HG02763 (cell line): ENCODE measurements around the gene CADPS.

ENCODE experiments used
- ATAC-seq: cut with Tn5 transposase; IDR thresholded peaks from one replicate; pipeline ENCODE4 v1.9.1; 2021; ENCODE audit warnings: mild to moderate bottlenecking, moderate library complexity; ENCODE audit not compliant: unreplicated experiment

Gene CADPS

DNA sequence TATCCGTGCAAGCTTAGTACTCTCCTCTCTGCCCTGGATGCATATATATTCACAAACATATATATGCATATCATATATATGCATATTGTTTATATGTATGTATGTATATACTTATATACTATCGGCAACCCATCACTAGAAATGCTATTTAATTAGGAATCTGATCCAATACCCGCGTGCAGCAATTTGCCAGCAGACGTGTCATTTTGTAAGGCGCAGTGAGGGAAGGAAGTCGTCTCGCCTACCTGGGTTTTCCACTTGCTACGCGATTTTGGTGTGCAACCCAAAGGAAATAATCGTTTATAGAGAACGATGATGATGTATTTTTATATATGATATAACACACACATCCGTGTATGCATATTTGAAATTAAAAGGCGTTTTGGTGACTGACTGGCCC is 496.3 kb downstream of the CADPS start:
- no peak for ATAC-seq

DNA sequence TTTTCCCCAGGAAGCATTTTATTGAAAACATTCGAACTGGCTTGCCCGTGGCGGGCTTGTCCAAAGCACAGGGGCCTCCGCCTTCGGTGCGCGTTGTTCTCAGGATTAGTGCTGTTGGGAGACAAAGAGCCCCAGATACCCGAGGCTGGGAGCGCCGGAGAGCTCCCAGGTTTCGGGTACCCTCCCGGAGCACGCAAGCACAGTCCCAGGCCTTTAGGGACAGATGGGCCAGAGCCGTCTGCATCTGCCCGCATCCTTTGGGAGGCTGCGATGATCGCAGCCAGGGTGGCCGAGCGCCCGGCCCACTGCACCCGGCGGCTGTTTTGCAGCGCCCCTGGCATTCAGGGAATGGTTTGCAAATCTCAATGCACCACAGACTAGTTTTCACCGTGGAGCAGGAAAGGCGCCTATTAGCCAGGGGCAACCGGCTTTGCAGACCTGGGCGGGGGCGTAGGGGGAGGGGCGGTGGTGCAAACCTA is 496.9 kb downstream of the CADPS start:
- no peak for ATAC-seq

DNA sequence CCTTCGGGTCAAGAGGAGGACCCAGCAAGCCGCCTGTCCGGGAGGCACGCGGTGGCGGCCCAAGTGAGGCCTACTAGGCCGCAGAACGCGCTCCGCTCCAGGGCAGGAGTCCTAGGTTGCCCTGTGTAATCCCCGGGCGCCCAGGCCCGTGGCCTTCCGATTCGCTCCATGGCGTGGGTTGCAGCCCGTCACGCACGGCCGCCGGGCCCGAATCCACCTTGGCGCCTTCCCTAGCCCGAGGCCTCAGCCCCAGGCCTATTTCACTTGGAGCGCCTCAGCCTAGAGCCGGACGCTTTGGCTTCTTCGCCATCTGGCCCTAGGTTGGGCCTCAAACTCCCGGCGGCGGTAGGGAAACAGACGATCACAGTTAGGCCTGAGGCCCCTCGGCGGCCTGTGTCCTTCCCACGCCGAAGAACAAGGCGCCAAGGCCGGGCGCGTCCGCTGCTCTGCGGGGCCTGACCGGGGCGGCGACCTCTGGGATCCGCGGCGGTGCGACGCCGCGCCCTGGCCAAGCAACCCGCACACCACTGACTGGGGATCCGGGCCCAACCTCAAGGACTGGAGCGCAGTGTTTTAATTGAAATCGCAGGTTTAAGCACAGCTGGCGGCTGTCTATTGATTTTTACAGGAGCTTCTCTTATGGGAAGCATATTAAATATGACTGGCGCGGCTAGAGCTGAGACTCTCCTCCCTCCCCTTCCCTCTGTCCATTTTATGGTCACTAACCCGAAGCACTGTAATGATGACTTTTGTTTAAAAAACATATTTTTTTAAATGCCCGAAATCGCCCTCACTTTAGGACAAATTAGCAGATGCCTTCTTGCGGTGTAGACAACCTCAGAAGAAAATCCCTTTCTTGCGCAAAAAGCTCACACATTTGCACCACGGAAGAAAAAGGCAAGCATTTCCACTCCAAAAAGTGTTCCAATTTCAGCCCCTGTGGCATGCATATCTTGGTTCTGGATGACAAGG is 498.0 kb downstream of the CADPS start:
- ATAC-seq, result no peak

DNA sequence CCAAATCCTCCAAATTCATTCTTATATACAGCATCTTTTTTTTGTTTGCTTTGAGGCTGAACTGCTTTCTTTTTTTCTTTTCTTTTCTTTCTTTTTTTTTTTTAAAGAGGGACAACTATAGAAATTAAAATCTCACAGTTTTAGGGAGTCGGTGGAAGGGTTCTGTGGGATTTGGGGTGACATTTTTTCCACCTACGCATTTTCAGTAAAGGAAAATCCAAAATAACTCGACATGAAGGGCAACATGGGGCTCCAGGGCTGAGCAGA is 498.8 kb downstream of the CADPS start:
- no peak for ATAC-seq

DNA sequence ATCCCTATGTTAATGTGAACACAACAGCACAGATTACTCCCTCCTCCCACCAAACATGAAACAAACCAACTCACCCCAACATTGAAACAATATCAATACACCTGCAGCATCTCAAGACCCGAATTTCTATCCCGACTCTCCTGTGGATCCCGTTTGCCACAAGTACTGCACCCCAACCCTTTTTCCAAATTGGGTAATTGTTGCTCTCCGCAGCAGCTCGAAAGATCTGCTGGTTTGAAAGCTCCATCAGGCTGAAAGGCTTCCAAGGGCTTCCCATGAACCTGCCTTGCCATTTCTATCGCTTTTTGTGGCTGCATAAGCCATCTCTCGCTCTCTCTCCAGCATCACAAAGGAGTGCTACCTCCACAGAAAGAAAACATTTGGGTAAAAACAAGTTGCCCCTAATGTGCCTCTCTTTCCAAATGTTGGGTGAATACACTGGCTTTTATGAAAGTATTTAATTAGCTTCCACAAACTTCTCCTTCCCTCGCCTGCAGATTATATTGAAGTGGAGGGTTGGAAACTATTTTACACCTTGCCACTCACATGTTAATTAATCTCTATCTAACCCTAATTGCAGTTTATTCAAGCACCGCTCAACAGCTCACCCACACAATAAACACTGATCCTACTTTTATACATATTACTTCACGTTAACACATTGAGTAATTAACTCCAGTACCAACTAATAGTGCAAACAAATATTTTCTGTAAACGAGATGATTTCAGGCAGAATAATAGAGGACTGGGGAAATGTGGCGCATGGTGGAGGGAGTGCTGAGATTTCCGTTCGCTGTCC is 499.4 kb downstream of the CADPS start:
- no peak for ATAC-seq

DNA sequence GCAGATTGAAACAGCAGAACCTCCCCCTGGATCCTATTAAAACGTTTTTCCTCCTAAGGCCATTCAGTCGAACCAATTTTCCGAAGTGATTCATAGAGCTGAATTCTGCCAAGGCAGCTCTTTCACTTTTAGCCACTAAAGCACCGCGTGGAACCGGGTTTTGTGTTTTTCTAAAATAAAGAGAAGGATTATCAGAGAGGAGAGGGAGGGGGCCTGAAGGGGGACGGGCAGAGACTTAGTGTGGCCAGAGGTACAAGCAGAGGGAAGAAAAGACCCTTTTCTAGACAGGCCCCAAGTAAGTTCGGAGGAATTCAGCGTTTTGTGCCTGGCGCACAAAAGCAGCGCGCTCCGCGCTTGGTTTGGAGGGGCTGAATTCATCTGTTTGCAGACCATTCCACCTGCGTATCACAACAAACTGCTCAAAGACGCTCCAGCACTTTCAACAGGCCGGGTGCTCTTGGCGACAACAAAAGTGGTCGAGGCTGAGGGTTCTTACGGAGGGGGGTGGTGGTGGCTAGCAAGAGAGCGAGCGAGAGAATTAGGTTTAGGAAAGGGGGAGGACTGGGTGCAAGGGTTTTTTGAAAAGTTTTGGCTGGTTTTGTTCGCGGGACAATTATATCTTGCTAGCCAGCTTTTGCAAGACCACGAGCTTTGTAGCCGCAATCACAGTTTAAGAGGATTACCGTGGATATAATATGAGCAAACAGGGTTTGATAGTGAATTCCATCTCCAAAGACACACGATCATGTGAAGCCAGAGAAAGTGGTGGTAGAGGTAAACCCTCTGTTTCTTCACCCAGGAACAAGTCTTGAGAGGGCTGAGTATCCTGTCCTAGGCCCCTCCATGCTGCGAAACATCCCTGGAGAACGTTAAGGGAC is 500.6 kb downstream of the CADPS start:
- no peak for ATAC-seq

DNA sequence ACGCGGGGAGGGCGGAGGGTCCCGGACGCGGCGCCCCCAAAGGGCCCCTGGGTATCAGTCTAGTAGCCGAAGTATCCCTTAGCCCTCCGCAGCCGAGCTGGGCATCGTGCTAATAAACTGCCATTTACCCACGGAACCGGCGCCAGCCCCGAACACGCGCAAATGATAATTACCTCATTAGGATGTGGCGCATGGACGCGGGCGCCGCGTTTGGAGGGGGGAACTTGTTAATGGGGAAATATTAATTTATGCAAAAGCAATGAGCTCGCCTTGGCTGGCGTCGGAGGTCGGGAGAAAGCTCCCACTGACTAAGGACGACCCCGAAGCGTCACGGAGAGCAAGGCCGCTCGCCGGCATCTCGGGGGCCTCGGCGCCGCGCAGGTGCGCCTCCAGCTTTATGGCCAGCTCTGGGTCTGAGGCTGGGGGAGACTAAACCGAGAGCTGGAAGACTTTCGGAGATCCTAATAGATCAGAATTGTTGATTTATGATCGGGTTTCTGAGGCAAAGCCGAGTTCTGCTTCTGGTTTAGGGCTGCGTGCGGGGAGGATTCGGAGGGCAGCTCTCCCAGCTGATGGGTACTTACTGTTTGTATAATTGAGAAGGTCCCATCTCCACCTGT is 501.4 kb downstream of the CADPS start:
- no peak for ATAC-seq

DNA sequence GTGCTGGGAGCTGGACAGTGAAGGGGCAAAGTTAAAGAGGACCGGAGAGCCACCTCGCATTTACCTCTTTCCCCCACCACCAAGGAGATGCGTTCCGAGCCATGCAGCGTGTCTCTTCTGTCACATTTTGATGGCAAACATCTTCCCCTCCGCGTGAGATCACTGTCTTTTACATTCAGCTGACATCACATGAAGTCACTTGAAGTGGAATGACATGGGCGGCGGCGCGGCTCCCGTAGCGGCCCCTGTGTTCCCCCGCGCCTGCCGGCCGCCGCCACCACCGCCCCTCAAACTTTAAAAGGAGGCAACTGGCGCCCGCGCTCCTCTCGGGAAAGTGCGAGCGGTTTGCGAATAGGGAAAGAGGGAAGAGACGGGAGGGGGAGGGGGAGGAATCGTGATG is 502.0 kb downstream of the CADPS start, which contains the start of gene FEZF2:
Gene FEZF2, minus strand, starts transcription at position 336 of the 400 bp plus-strand sequence. CDS start 682 bp downstream, outside the sequence.
- no peak for ATAC-seq

DNA sequence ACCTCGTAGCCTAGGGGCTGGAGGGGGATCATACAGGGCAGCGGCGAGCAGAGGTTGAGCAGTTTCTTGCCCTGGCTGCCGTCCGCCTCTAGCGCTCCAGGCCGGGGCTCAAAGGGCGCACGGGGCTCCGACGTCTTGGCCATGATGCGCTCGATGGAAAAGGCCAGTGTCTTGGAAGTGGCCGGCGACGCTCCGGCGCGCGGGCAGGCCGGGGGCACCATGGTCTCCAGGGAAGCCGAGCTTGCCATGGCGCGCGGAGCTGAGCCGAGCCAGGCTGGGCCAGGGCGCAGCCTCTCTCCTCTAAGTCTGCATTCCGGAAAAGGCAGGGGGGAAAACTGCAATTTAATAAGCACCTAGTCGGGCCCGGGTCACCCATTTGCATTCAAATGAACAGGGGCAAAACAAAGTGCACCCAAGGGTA is 502.6 kb downstream of the CADPS start:
- ATAC-seq, result no peak

DNA sequence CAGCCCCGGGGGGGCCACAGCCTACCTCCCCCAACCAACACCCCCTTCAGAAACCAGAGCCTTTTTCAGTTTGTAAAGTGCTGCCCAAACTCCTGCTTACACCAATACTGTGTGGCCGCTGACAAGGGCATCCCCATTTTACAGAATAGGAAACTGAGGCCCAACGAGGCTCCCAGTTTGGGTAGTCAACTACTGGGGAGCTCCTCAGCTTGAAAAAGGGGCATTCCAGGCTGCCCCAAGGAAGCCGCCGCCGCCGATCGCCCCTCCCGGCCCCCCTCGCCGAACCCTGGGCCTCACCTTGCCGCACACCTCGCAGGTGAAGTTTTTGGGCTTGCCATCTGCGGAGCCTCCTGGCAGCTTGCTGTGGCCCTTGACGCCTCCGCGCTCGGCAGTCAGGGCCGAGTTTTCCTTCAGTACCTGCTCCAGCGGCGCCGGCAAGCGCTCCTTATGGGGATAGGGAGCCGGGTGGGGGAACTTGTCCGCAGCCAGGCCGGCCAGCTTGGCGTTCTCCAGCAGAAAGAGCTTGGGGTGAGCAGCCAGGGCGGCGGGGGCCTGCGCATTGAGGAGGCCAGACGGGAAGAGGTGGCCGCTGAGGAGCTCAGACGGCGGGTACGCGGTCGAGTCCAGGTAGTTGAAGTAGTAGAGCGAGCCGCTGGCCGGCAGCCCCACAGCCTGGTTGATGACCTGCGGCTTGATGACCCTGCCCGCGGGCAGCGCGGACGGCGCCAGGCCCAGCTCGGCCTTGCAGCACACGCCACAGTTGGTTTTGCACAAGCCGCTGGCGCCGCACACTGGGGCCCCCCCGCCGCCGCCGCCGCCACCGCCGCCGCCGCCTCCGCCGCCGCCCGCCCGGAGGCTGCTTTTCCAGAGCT is 503.3 kb downstream of the CADPS start:
- no peak for ATAC-seq

DNA sequence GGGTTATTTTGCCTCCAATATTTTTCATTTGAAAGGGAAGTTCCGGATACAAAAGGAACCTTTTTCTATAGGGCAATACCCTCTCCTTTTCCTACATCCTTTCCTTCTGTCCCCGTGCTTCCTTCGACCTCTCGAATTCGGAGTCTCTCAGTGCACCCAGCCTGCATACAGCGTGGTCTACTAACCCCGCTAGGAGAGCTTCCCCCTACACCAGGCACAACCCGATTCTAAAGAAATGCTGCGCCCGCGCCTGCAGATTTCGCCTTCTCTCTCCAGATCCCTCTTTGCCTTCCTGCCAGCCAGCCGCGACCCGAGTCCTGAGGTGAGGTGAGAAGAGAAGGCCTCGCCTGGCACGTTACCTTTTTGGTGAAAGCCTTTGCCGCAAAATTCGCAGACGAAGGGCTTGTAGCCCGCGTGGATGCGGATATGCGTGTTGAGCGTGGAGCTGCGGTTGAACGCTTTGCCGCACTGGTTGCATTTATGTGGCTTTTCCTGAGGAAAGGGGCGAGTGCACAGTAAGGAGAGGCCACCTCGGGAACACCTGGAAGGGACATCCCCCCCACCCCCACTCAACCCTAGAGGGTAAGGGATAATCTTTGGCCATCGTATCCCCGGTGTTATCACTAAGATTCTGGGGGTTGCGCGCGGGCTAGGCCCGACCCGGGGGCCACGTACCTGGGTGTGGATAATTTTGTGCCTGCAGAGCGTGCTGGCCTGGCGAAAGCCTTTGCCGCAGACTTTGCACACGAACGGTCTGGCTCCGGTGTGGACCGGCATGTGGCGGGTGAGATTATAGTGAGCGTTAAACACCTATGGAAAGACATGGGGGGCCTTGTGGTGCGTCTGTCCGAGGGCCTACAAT is 504.1 kb downstream of the CADPS start:
- ATAC-seq, result no peak

DNA sequence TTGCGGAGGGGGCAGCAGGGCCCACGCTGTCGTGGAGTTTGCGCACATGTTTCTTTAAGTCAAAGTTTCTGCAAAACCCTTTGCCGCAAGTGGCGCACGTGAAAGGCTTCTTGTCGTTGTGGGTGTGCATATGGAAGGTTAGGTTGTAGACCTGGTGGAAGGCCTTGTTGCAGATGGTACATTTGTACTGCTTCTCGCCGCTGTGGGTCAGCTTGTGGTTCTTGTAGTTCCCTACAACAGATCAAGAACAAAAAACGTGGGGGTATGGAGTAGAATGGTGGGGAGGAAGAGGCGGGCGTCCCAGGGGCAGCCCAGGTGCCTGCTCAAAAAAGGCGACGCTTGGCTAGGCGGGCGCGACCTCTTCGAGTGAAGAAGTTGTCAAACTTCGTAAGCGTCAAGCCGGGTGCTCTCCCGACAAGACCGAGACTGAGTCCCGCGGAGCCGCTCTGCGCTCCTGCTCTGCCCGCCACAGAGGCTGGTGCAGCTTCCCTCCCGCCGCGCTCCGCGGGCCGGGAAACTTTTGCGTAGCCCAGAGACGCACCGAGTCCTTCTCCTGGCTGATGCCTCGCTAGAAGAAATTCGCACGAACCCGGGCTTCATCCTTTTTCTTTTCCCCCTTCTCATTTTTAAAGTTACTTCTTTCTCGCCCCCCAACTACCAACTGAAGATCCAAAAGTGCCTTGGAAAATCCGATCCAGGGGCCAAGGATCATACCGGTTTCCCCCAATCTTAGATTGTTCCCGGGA is 504.9 kb downstream of the CADPS start:
- no peak for ATAC-seq

DNA sequence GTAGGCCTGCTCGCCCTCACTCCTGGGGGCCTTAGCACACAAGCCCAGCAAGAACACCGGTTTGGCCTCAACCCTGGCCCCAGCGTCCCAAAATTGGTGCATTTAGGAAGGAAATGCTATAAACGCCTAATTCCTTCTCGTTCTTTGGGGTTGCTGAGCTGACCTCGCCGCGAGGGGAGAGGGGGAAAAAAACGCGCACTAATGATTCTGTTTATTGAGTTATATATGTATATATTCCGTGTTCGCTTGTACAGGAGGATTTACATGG is 505.8 kb downstream of the CADPS start:
- ATAC-seq, result no peak

DNA sequence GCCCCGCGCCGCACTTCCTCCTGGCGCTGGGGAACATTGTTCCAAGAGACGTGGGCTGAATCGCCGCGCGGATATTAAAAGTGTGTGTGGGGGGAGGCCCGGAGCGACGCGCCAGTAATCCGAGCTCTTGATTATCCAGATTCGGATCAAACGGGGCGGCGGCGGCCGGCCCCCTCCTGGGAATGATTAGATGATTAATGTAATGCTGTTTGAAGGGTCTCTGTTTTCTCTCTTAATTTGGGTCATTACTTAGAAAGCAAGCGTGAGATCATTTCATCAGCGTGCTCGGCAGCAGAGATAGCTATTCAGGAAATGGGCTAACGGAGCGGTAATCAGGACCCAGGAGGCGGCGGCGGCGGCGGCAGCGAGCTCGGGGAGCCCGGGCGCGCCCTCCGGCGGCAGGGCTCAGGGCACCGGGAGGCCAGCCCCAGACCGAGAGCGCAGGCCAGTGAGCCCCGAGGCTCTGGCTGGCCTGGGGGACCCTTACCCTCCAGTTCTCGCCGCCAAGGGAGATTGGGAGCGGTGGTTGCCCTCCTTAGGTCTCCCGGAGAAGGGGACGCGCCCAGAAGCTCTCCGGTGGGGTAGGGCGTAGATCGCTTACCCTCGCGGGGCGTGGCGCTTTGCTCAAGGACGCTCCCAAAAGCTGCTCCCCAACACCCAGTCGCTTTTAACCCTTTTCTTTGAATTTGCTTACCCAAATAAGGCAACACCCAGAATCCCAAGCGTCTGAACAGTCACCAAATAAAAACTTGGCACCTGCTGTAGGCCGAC is 506.3 kb downstream of the CADPS start:
- no peak for ATAC-seq

DNA sequence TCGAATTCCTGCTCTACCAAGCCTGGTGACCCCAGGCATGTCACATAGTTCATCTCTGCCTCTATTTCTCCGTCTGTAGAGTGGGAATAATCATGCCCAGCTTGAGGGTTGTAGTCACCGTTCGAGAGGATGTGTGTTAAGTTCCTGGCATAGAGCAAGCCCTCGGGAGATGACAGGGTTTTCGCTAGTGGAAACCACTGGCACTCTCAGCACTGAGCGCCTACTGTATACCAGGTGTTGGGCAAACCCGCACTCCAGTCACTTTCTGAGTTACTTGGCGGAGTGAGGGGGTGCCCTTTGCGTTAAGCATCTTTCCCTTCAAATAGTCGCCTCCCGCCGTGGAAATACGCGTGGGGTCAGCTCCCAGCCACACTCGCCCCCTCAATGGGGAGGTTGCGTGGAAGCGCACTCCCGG is 506.9 kb downstream of the CADPS start:
- no peak for ATAC-seq

DNA sequence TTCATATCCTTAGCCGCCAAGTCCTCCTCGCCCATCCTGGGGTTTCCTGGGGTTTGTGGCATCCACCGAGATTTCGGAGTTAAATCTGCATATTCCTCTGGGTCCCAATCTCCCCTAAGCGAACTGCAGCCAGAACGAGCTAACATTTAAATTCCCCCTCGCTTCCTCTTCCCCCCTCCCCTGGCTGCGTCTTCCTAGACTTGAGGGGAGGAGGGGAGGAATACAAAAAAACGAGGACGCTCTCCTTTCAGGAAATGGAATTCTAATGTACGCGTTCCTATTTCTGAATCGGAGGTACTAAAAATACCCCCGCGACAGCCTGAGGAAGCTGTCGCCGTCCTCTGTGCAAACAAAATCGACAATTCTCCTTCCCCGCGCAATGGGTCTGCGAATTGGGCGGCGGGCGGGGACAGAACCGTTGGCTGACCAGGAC is 507.4 kb downstream of the CADPS start:
- no peak for ATAC-seq

DNA sequence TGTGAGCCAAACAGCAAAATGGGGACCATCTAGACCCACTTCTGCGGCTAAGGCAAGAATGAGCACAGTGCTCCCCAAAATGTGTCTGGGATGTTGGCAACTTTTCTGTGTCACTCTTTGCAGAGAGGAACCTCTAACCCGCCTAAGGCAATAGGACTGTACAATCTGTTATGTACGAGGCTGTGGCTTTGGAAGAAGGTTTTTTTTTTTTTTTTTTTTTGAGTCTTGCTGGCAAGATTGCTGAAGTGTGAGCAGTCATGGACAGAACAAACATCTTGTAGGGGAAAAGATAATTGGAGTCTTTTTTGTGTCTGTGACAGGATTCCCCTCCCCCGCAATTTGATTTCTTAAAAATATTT is 509.1 kb downstream of the CADPS start:
- ATAC-seq, result no peak
